Subcutaneous abdominal adipose tissue (tissue), 5 donors: ENCODE data around the gene ABCA12.

Source experiments
- H3K27ac ChIP-seq: one replicate; pipeline ENCODE4 v1.7.0; 2013; ENCODE audit warnings: low read depth, mild to moderate bottlenecking, inconsistent platforms, low read length, moderate library complexity
- H3K27me3 ChIP-seq, 5 donors: one replicate each; pipeline ENCODE4 v1.7.0; 2013; ENCODE audit warnings: low read length in 5 of 5, inconsistent platforms in 1 of 5; ENCODE audit not compliant: control insufficient read depth in 5 of 5, insufficient read depth in 4 of 5
- H3K36me3 ChIP-seq, 5 donors: one replicate each; pipeline ENCODE4 v1.7.0; 2013; ENCODE audit warnings: low read length in 5 of 5; ENCODE audit not compliant: control insufficient read depth in 5 of 5, insufficient read depth in 5 of 5
- H3K4me1 ChIP-seq, 5 donors: one replicate each; pipeline ENCODE4 v1.7.0; 2013; ENCODE audit warnings: low read length in 5 of 5, mild to moderate bottlenecking in 3 of 5, moderate library complexity in 1 of 5; ENCODE audit not compliant: control insufficient read depth in 5 of 5, insufficient read depth in 5 of 5
- H3K4me3 ChIP-seq, 5 donors: one replicate each; pipeline ENCODE4 v1.7.0; 2013; ENCODE audit warnings: low read length in 5 of 5, low read depth in 1 of 5
- H3K9ac ChIP-seq, 5 donors: one replicate each; pipeline ENCODE4 v1.7.0; 2013; ENCODE audit warnings: low read length in 5 of 5, mild to moderate bottlenecking in 4 of 5, moderate library complexity in 3 of 5
- H3K9me3 ChIP-seq, 5 donors: one replicate each; pipeline ENCODE4 v1.7.0; 2013; ENCODE audit warnings: low read length in 5 of 5; ENCODE audit not compliant: control insufficient read depth in 5 of 5
- donor health status: healthy.
- donor health status: healthy.
- donor health status: healthy.
- donor health status: healthy.
- donor health status: healthy.

ABCA12 gene

DNA sequence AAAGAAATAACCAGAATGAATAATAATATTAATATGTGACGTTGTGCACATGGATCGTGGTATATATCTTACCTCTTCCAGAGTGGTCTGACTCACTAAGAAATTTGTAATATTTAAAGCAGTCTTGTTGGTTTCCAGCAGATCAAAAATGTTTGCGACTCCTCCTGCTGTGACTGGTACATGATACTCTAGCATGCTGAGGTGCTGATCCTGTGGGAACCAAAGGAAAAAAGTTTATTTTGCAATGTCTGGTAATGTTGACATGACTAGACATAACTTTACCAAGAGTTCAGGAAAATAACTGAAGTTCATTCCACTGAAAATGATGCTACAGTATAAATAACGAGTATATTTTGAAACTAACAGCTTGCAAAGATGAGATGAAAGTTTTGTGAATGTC lies 204.4 kb downstream of the ABCA12 start:
- H3K9ac ChIP-seq = no peak overlapping the region
- no peaks in the 10 kb centered on the region for H3K27me3 ChIP-seq
- H3K36me3 ChIP-seq = no peaks in the 10 kb centered on the region
- no peak overlapping the region for H3K4me3 ChIP-seq
- H3K4me1 ChIP-seq = no peaks in the 10 kb centered on the region
- H3K27ac ChIP-seq = no peak overlapping the region
- H3K9me3 ChIP-seq = no peaks in the 10 kb centered on the region

DNA sequence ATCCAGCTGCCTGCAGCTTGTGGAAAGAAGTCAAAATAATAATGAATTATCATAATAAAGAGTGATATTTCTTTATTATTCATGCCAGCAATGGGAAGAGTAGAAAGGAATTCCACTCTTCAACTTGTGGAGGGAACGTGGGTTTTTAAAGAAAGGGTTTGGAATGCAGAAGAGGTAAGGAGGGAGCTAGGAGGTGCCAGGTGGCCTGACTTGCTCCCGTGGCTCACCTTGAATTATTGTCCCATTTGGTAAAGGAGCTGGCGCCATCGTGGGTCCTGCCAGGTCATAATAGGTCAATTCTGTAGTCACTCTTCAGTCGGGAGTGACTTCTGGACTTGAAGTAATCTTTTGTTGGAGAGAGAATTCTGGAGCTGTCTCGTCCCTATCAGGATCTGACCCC lies 233.8 kb downstream of the ABCA12 start:
- H3K27me3 ChIP-seq = no peaks in the 10 kb centered on the region
- H3K27ac ChIP-seq = no peak overlapping the region
- H3K36me3 ChIP-seq = no peaks in the 10 kb centered on the region
- no peak overlapping the region for H3K9ac ChIP-seq
- H3K9me3 ChIP-seq = no peaks in the 10 kb centered on the region
- H3K4me1 ChIP-seq = no peaks in the 10 kb centered on the region
- no peak overlapping the region for H3K4me3 ChIP-seq

DNA sequence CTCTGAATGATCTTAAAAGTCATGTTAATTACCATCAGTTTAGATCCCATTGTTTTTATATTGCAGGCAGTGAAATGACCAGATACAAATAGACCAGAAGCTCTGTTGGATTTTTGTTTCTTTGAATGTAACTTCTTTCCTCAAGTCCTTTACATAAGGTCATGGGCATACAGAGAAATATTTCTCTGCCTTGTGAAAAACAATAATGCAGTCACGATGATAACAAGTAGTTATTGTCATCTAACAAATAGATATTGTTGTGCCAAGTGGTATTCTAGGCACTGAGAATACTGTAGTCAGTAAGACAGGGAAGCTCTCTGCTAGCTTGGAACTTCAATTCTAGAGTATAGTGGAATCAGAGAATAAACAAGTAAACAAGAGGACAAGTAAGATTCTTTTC lies 234.2 kb downstream of the ABCA12 start:
- no peaks in the 10 kb centered on the region for H3K27me3 ChIP-seq
- no peaks in the 10 kb centered on the region for H3K9me3 ChIP-seq
- no peaks in the 10 kb centered on the region for H3K36me3 ChIP-seq
- no peak overlapping the region for H3K4me3 ChIP-seq
- no peak overlapping the region for H3K27ac ChIP-seq
- no peak overlapping the region for H3K9ac ChIP-seq
- H3K4me1 ChIP-seq = no peaks in the 10 kb centered on the region

DNA sequence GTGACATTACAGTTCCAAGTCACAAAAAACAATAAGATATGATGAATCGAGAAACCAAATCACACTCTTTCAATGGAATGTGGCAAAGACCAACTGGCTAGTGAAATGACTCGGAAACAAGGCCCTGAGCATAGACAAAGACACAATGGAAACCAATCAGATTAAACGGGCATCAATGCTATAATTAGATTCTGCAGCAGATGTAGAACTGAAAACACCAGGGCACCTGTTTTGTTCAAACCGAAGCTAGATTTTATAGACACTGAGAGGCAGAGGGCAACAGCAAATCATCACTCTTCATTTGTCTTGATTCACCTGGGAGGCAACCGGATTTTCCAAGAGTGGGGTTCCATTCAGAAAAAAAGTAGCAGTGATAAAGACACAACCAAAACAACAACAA lies 236.1 kb downstream of the ABCA12 start:
- no peaks in the 10 kb centered on the region for H3K4me1 ChIP-seq
- H3K27ac ChIP-seq = no peak overlapping the region
- no peak overlapping the region for H3K4me3 ChIP-seq
- H3K9me3 ChIP-seq = no peaks in the 10 kb centered on the region
- H3K36me3 ChIP-seq = no peaks in the 10 kb centered on the region
- no peaks in the 10 kb centered on the region for H3K27me3 ChIP-seq
- no peak overlapping the region for H3K9ac ChIP-seq

DNA sequence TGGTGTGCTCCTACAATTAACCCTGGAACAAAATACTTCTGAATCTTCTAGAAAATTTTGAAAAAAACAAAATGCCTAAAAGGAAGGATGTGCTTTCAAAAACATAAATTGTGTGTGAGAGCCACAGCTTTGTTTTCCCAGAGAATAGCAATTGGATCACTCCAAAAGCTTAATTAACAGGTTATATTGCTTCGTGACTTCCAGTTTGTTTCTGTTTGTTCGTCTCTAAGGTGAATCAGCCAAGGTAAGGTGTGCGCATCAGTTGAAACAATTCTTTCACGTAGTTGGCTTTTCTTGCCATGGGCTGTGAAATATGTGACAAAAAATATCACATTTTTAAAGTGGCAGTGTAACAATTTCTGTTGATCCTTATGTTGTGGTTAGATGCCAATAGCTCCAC lies 238.7 kb downstream of the ABCA12 start:
- Histone ChIP-seq H3K4me3 (no peak overlapping the region), H3K27ac (no peak overlapping the region)

DNA sequence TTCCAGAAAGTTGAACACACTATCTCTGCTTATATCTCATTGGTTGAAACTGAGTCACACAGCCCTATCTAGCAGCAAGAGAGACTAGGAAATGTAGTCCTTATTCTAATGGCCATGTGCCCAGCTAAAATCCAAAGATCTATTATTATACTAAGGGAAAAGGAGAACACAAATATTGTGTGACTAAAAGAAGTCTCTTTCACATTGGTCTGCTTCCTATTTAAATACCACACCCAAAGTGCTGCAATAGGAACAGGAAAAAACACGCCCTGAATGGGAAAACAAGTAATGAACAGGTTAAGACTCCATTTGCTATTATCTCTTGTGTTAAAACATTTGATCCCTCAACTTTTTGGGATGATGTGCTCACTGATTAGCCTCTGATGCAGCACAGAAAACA lies 242.2 kb downstream of the ABCA12 start:
- no peak overlapping the region for H3K27ac ChIP-seq
- H3K4me1 ChIP-seq = no peaks in the 10 kb centered on the region
- no peak overlapping the region for H3K9ac ChIP-seq
- H3K27me3 ChIP-seq = no peaks in the 10 kb centered on the region
- H3K4me3 ChIP-seq = no peak overlapping the region
- no peaks in the 10 kb centered on the region for H3K9me3 ChIP-seq
- H3K36me3 ChIP-seq = no peaks in the 10 kb centered on the region

More for the DNA sequence above, 238.7 kb downstream of the ABCA12 start:
- H3K36me3 ChIP-seq = no peaks in the 10 kb centered on the region
- no peaks in the 10 kb centered on the region for H3K4me1 ChIP-seq
- H3K9me3 ChIP-seq = no peaks in the 10 kb centered on the region
- no peak overlapping the region for H3K9ac ChIP-seq
- no peaks in the 10 kb centered on the region for H3K27me3 ChIP-seq

DNA sequence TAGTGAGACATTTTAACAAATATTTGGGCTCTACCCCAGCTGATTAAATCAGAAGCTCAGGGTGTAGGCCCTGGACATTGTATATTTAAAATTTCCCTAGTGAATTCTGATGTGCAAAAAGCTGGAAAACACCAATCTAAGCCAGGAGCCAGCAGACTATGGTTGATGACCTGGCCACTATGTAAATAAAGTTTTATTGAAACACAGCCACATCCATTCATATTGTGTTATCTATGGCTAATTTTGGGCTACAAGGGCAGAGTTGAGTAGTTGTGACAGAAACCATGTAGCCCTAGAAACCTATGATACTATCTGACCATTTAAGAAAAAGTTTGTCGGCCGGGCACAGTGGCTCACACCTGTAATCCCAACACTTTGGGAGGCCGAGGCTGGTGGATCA lies 243.0 kb downstream of the ABCA12 start:
- no peaks in the 10 kb centered on the region for H3K9me3 ChIP-seq
- H3K4me3 ChIP-seq = no peak overlapping the region
- H3K4me1 ChIP-seq = no peaks in the 10 kb centered on the region
- no peak overlapping the region for H3K27ac ChIP-seq
- no peaks in the 10 kb centered on the region for H3K27me3 ChIP-seq
- no peak overlapping the region for H3K9ac ChIP-seq
- no peaks in the 10 kb centered on the region for H3K36me3 ChIP-seq

DNA sequence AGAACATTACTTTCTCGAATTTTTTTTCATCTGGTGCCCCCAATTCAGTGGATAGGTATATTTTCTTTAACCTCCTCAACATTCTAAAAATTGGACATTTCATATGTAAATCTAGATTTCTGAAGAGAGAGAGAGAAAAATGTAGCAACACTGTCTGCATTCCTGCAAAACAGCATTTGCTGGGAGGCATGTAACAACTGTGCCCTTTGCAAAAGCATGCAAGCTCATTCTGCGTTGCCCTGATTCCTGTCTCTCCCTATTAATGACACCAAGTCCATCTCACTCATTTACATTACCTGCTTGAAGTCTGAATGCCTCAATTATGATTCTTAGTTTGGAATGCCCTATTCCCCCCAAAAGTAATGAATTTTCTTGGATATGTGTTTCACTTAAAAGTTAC lies 249.1 kb downstream of the ABCA12 start:
- H3K4me1 ChIP-seq = no peaks in the 10 kb centered on the region
- H3K27ac ChIP-seq = no peak overlapping the region
- H3K9me3 ChIP-seq = no peaks in the 10 kb centered on the region
- no peak overlapping the region for H3K4me3 ChIP-seq
- no peaks in the 10 kb centered on the region for H3K36me3 ChIP-seq
- no peak overlapping the region for H3K9ac ChIP-seq
- no peaks in the 10 kb centered on the region for H3K27me3 ChIP-seq

DNA sequence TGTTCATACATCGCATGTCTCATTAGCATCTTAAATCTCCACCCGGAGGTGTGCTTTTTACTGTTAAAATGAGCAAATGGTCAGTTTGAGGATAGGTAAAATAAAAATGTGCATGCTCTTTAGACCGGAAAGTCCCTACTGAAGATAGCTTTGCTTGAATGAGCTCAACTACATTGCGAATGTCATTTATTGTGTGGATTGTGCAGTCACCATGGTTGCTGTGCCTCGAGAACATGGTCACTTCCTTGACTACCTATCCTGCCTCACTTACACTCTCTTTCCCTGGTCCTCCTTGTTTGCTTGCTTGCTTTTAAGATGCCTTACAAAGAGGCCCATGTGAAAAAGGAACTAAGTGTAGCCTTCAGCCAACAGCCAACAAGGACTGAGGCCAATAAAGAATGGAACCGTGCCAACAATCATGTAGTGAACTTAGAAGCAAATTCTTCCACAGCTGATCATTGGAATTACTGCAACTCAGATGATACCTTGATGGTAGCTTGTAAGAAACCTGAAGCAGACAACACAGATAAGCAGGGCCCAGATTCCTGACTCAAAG lies 256.7 kb downstream of the ABCA12 start:
- no peak overlapping the region for H3K4me3 ChIP-seq
- H3K9ac ChIP-seq = no peak overlapping the region
- H3K4me1 ChIP-seq = no peaks in the 10 kb centered on the region
- H3K27ac ChIP-seq = no peak overlapping the region
- H3K36me3 ChIP-seq = no peaks in the 10 kb centered on the region
- peaks cover 0 to 2% (median 0%) of the 10 kb centered on the region in 5 donors for H3K9me3 ChIP-seq
- H3K27me3 ChIP-seq = no peaks in the 10 kb centered on the region
